AG09319 (cell line): ENCODE results near the gene LPP.

Experiments
- DNase-seq: peaks from one replicate; pipeline ENCODE4 v3.0.0-alpha.2; 2010; ENCODE audit warnings: low read depth; ENCODE audit errors: extremely low read depth
- TF ChIP-seq, protein P1 (sequence below): IDR thresholded peaks from 2 replicates; pipeline ENCODE4 v1.5.1; 2011; ENCODE audit warnings: low read depth, mild to moderate bottlenecking, inconsistent platforms, low read length, moderate library complexity

The LPP gene

DNA sequence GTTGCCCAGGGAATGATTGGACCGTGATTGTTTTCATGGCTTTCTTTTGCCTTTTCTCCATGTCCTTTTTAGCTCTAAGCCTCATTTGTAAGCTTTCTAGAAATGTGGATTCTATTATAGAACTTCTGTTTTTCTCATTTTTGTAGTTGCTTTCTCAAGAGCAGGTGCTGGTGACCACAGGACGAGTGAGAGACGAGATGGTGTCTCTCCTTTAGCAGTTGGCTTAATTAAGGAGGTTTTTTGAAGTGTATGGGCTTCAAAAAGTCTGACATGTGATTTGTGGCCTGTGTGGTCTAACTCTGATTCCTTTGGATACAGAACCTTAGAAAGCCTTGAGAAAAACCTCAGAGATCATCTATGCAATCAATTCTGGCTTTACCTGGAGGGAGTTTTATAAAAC is 292.8 kb downstream of the LPP start:
- TF ChIP-seq, protein P1, sequence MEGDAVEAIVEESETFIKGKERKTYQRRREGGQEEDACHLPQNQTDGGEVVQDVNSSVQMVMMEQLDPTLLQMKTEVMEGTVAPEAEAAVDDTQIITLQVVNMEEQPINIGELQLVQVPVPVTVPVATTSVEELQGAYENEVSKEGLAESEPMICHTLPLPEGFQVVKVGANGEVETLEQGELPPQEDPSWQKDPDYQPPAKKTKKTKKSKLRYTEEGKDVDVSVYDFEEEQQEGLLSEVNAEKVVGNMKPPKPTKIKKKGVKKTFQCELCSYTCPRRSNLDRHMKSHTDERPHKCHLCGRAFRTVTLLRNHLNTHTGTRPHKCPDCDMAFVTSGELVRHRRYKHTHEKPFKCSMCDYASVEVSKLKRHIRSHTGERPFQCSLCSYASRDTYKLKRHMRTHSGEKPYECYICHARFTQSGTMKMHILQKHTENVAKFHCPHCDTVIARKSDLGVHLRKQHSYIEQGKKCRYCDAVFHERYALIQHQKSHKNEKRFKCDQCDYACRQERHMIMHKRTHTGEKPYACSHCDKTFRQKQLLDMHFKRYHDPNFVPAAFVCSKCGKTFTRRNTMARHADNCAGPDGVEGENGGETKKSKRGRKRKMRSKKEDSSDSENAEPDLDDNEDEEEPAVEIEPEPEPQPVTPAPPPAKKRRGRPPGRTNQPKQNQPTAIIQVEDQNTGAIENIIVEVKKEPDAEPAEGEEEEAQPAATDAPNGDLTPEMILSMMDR: no peak

DNA sequence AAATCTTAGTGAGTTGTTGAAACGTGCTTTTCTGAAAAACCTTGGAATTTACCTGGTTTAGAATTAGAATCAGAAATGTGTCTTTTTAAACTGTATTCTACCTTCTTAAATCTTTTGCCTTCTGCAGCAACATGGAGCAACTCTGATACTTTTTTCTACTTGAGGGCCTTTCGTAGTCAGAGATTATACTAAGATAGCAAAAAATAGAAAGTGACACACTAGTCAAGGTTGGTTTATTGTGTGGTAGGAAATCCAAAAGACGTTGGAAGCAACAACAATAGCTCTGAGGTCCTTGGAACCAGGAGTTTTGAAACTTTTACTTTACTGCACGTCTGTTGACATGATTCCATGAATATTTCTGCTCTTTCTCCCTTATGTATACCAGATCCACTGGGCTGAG is 294.9 kb downstream of the LPP start:
- no peak for DNase-seq
- TF ChIP-seq, protein P1: no peak

More for the DNA sequence above, 292.8 kb downstream of the LPP start:
- DNase-seq: no peak

DNA sequence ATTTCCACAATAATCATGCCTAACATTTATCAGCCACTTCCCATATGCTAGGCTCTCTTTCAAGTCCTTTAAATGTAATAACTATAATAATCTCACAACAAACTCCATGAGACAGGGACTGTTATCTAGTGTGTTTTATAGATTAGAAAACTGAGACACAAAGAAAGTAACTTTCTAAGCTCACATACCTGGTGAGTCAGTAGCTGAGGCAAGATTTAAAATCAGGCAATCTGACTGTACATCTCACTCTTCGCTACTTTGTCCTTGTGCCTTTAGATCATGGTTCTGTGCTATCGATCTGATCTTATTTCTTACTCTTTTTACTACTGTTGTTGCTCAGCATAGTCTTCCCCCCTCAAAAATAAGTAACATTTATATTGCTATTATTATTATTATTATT is 295.5 kb downstream of the LPP start:
- no peak for DNase-seq
- TF ChIP-seq, protein P1: no peak

DNA sequence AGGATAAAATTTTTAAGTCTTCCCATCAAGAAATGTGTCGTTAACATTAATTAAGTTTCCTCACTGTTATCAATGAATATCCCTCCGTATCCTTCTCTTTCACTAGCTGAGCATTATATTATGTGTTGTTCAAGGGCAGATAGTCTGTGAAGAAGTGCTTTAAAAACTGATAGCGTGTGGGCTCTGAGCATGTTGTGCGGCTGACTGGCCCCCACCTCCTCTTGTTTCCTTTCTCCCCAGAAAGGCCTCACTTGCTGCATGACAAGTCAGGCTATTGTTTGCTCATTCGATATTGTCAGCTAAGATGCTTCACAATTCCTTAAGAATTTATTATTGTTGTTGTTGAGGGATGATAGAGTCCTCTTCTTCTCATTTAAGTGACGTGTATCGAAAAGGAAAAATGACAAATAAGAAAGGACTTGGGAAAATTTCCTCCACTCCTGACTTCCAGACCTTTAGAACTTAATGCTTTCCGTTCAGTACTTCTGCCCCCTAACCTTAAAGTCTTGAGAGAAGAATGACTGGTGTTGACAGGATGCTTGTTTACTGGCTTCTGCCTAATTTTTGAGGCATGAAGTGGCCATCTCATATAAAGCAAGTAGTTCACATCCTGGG is 298.3 kb downstream of the LPP start:
- no peak for DNase-seq
- TF ChIP-seq, protein P1: no peak

DNA sequence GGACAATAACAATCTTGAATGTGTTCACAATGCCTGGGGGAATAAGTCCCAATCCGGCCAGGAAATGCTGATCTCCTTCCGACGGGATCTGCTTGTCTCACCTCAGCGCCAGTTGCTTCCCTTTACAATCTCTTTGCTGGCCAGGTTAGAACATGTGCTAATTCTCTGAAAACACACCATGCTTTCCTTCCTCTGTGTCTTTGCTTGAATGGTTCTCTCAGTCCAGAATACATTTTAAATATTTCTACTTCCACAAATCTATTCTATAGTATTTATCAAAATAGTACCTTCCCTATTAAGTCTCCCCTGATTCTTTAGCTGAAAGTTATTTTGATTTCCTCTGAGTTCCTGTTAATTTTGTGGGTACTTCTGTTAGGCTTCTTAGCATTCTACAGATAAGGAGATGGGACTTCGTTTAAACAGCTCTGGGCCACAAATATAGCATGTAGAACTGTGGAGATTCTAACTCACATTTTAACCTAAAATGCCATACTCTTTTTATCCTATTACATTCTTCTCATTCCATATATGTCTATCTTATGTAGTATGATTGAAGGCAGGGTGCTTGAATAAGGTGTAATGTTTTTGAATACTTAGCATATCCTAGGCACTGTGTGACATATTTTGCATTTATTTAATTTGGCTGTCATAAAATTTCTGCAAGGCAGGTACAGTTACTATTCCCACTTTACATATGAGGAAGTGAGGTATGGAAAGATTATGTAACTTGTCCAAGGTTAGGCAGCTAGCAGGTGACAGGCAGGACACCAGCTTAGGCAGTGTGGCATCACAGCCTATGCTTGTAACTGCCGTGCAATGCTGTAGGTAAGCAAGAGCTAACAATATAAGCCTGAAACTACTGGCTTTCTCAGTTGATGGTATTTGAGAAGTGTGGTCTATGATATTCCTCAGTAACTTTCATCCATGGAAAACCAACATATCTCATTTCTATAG is 299.8 kb downstream of the LPP start:
- TF ChIP-seq, protein P1: no peak
- DNase-seq: no peak

DNA sequence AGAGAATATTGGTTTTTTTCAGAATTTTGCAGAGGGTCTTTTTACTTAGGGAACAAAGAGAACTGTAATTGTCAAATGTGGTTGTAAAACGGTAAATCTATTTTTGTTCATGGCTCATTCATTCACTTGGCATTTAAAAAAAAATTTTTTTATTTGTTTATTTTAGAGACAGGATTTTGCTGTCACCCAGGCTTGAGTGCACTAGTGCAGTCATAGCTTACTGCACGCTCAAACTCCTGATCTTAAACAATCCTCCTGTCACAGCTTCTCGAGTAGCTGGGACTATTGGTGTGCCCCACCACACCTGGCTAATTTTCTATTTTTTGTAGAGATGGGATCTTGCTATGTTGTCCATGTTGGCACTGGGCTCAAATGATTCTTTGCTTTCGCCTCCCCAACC is 301.8 kb downstream of the LPP start:
- DNase-seq: no peak
- TF ChIP-seq, protein P1: no peak

DNA sequence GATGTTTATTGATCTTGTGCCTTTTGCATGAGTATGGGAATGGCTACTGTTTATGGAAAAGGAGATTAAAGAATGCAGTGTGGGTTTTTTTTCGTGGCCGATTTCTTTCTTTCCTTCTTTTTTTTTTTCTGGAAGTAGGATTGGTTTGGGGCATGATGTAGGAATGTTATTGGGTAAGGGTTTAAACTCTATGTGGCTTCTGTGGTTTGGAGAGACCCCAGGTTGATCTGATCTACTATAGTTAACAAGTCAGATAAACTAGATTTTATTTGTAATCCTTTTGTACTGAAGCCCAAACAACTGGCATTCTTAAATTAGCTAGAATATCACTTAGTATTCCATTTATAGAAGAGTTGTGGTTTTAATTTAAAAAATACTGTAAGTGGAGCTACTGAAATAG is 304.8 kb downstream of the LPP start:
- TF ChIP-seq, protein P1: no peak
- no peak for DNase-seq
